SKM-1 (cell line): ENCODE data around the gene MRPL41.
"Not testable (repeated sequence)": the region's sequence is repeated elsewhere in the genome, so short reads cannot be mapped to it uniquely, and the experiment has no call there.

Experiments
- DNase-seq: peaks from one replicate; lab custom pipeline; 2025; ENCODE audit not compliant: unreplicated experiment; lab: John Stamatoyannopoulos, UW

Gene MRPL41

GRCh38 chr9:137581361-137582285 is 29.9 kb downstream of the MRPL41 start:
- DNase-seq, result no peak

- no peak for DNase-seq
These were observed 30.7 kb downstream of the MRPL41 start for GRCh38 chr9:137582286-137582860.

GRCh38 chr9:137583347-137583746 is 31.7 kb downstream of the MRPL41 start:
- DNase-seq, result no peak

- DNase-seq, result no peak
These were observed 32.3 kb downstream of the MRPL41 start for GRCh38 chr9:137583957-137584356.

- no peak for DNase-seq
These were observed 35.2 kb downstream of the MRPL41 start for GRCh38 chr9:137586854-137587253.

- no peak for DNase-seq
These were observed 36.6 kb downstream of the MRPL41 start for GRCh38 chr9:137588311-137588710.

- no peak for DNase-seq
These were observed 37.2 kb downstream of the MRPL41 start for GRCh38 chr9:137588891-137589290.

- DNase-seq, result no peak
These were observed 37.9 kb downstream of the MRPL41 start for GRCh38 chr9:137589441-137590122.

GRCh38 chr9:137590123-137590468 is 38.4 kb downstream of the MRPL41 start:
- no peak for DNase-seq

- DNase-seq, result peak; percentile 86
These were observed 39.0 kb downstream of the MRPL41 start, which contains the start of gene ZMYND19 for GRCh38 chr9:137590469-137591383. Gene ZMYND19, minus strand, starts transcription at chr9:137590512. Its CDS starts 249 bp downstream, at chr9:137590263.

GRCh38 chr9:137592767-137593166 is 41.1 kb downstream of the MRPL41 start:
- peak; percentile 46 for DNase-seq

- no peak for DNase-seq
These were observed 41.5 kb downstream of the MRPL41 start for GRCh38 chr9:137593176-137593575.

GRCh38 chr9:137596577-137596976 is 44.9 kb downstream of the MRPL41 start:
- not testable (repeated sequence) for DNase-seq

- no peak for DNase-seq
These were observed 47.3 kb downstream of the MRPL41 start for GRCh38 chr9:137598943-137599342.
